Hepatocyte (in vitro differentiated cells): ENCODE data around the gene FUBP3.

Source experiments
- EZH2 ChIP-seq: fragments of 200-600 bp; sonication (generic); IDR thresholded peaks from 2 replicates; pipeline ENCODE4 v1.6.1; 2016; ENCODE audit warnings: antibody characterized with exemption, mild to moderate bottlenecking, borderline replicate concordance
- EZH2phosphoT487 ChIP-seq: fragments of 200-600 bp; sonication (generic); IDR thresholded peaks from one replicate; pipeline ENCODE4 v1.6.1; 2018; ENCODE audit warnings: antibody characterized with exemption, mild to moderate bottlenecking, low read depth, moderate library complexity; ENCODE audit not compliant: unreplicated experiment, severe bottlenecking
- TF ChIP-seq, protein P1 (sequence below): fragments of 200-600 bp; sonication (generic); IDR thresholded peaks from 2 replicates; pipeline ENCODE4 v1.5.1; 2016; ENCODE audit warnings: antibody characterized with exemption, mild to moderate bottlenecking; ENCODE audit not compliant: poor library complexity

DNA sequence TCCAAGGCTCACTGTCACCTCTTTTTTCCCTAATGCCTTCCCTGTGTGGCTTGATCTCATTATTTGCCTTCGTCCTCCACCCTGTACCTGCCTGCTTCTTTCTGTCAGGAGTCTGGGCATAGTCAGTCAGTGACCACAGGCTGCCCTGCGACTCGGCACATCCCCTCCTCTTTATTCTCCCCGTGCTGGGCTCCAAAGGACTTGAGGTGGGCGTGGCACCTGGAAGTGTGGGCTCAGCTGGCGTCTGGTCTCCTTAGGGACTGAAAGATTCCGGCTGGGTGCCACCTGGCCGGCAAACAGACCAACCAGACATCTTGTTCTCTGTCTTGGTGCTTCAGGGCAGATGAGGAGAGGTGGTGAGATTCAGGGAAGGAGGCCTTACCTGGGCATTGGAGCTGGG lies 55.4 kb downstream of the FUBP3 start:
- TF ChIP-seq, protein P1, sequence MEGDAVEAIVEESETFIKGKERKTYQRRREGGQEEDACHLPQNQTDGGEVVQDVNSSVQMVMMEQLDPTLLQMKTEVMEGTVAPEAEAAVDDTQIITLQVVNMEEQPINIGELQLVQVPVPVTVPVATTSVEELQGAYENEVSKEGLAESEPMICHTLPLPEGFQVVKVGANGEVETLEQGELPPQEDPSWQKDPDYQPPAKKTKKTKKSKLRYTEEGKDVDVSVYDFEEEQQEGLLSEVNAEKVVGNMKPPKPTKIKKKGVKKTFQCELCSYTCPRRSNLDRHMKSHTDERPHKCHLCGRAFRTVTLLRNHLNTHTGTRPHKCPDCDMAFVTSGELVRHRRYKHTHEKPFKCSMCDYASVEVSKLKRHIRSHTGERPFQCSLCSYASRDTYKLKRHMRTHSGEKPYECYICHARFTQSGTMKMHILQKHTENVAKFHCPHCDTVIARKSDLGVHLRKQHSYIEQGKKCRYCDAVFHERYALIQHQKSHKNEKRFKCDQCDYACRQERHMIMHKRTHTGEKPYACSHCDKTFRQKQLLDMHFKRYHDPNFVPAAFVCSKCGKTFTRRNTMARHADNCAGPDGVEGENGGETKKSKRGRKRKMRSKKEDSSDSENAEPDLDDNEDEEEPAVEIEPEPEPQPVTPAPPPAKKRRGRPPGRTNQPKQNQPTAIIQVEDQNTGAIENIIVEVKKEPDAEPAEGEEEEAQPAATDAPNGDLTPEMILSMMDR = no peak
- TF ChIP-seq EZH2phosphoT487 = no peak
- TF ChIP-seq EZH2 = no peak
